Endodermal cell (in vitro differentiated cells): ENCODE results near the gene EMID1. TPM values are rescaled to one million over a fixed set of nuclear protein-coding genes. Genes with fewer than 3 reads are reported as not detected.
A peak's percentile ranks its signal among the peaks of the same experiment; 100 is the strongest.

Source experiments
- DNase-seq: peaks from one replicate; pipeline ENCODE4 v3.0.0-alpha.2; 2017
- H3K27ac ChIP-seq: 2 replicates; pipeline ENCODE4 v1.5.1; 2013; ENCODE audit warnings: mild to moderate bottlenecking, low read depth, low read length, moderate library complexity
- H3K27me3 ChIP-seq: 2 replicates; pipeline ENCODE4 v1.6.1; 2013; ENCODE audit warnings: mild to moderate bottlenecking, low read length, moderate library complexity; ENCODE audit not compliant: insufficient read depth, control insufficient read depth, poor library complexity, severe bottlenecking
- H3K36me3 ChIP-seq: 2 replicates; pipeline ENCODE4 v1.7.0; 2013; ENCODE audit warnings: mild to moderate bottlenecking, low read length, moderate library complexity; ENCODE audit not compliant: control insufficient read depth, insufficient read depth
- H3K4me1 ChIP-seq: one replicate; pipeline ENCODE4 v1.7.0; 2013; ENCODE audit warnings: low read length; ENCODE audit not compliant: control insufficient read depth, insufficient read depth
- H3K4me3 ChIP-seq: 2 replicates; pipeline ENCODE4 v1.5.1; 2013; ENCODE audit warnings: mild to moderate bottlenecking, low read length, moderate library complexity
- H3K9ac ChIP-seq: 2 replicates; pipeline ENCODE4 v1.6.1; 2013; ENCODE audit warnings: mild to moderate bottlenecking, low read length, moderate library complexity; ENCODE audit not compliant: poor library complexity, severe bottlenecking; ENCODE audit errors: extremely low read depth
- H3K9me3 ChIP-seq: 2 replicates; pipeline ENCODE4 v1.6.1; 2013; ENCODE audit warnings: mild to moderate bottlenecking, low read length, moderate library complexity; ENCODE audit not compliant: control insufficient read depth
- H3K27ac Mint-ChIP-seq: 2 replicates; pipeline ENCODE4 v1.8.0; 2020; ENCODE audit warnings: mixed read lengths
- H3K27me3 Mint-ChIP-seq: 2 replicates; pipeline ENCODE4 v1.8.0; 2021; ENCODE audit warnings: mild to moderate bottlenecking, mixed read lengths; ENCODE audit not compliant: insufficient read depth
- H3K36me3 Mint-ChIP-seq: 2 replicates; pipeline ENCODE4 v1.8.0; 2020; ENCODE audit warnings: low read depth, mixed read lengths
- H3K4me1 Mint-ChIP-seq: 2 replicates; pipeline ENCODE4 v1.8.0; 2020; ENCODE audit warnings: mixed read lengths
- H3K4me3 Mint-ChIP-seq: 2 replicates; pipeline ENCODE4 v1.8.0; 2020; ENCODE audit warnings: mild to moderate bottlenecking, moderate library complexity, mixed read lengths
- H3K9me3 Mint-ChIP-seq: 2 replicates; pipeline ENCODE4 v1.8.0; 2020; ENCODE audit warnings: mild to moderate bottlenecking, mixed read lengths
- WGBS, 2 experiments: methylation state at CpG; one replicate each; pipeline versions ENCODE4 v1.1.5 to v1.1.7; 2013; ENCODE audit warnings: missing lambda C conversion rate in 2 of 2, mixed read lengths in 1 of 2; ENCODE audit not compliant: insufficient coverage in 1 of 2, insufficient read length in 1 of 2; 5-methylcytosine and 5-hydroxymethylcytosine counted together
- total RNA-seq, 2 donors: library from RNA; stranded (reverse); fragmentation: NEBNext Ultra II Directional in 1 of 2; extraction: Animal tissue kit (Norgen Biotek cat#: 25700) in 1 of 2; gene quantifications; 2 replicates in 1 of 2; 3 replicates in 1 of 2; pipeline ENCODE4 v1.2.1, GENCODE V29; 2021
- TF ChIP-seq, protein P1 (sequence below): fragments of 200-600 bp; sonication (generic); conservative IDR thresholded peaks from 2 replicates; pipeline ENCODE4 v1.5.0; 2021; ENCODE audit warnings: antibody characterized with exemption, mild to moderate bottlenecking

The EMID1 gene
- total RNA-seq, 2 donors from 2014 or later: 19.8 to 41.8 TPM

GRCh38 chr22:29290061-29290460 is 84.4 kb downstream of the EMID1 start:
- Histone ChIP-seq H3K27me3 (no peaks in the 10 kb centered on the region), H3K9ac (no peak overlapping the region), H3K27ac (no peak overlapping the region), H3K9me3 (no peaks in the 10 kb centered on the region), H3K4me3 (no peak overlapping the region), H3K36me3 (peaks cover 99% of the 10 kb centered on the region), H3K4me1 (no peaks in the 10 kb centered on the region)
- no peaks in the 10 kb centered on the region for H3K27me3 Mint-ChIP-seq
- WGBS, 2 experiments: 94 to 95% methylated on average over 5 of the region's 5 CpGs
- no peak for DNase-seq
- H3K27ac Mint-ChIP-seq: no peak overlapping the region
- peaks cover 92% of the 10 kb centered on the region for H3K36me3 Mint-ChIP-seq
- H3K4me3 Mint-ChIP-seq: no peak overlapping the region
- TF ChIP-seq, protein P1, sequence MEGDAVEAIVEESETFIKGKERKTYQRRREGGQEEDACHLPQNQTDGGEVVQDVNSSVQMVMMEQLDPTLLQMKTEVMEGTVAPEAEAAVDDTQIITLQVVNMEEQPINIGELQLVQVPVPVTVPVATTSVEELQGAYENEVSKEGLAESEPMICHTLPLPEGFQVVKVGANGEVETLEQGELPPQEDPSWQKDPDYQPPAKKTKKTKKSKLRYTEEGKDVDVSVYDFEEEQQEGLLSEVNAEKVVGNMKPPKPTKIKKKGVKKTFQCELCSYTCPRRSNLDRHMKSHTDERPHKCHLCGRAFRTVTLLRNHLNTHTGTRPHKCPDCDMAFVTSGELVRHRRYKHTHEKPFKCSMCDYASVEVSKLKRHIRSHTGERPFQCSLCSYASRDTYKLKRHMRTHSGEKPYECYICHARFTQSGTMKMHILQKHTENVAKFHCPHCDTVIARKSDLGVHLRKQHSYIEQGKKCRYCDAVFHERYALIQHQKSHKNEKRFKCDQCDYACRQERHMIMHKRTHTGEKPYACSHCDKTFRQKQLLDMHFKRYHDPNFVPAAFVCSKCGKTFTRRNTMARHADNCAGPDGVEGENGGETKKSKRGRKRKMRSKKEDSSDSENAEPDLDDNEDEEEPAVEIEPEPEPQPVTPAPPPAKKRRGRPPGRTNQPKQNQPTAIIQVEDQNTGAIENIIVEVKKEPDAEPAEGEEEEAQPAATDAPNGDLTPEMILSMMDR: no peak
- no peaks in the 10 kb centered on the region for H3K9me3 Mint-ChIP-seq
- H3K4me1 Mint-ChIP-seq: no peaks in the 10 kb centered on the region

DNA sequence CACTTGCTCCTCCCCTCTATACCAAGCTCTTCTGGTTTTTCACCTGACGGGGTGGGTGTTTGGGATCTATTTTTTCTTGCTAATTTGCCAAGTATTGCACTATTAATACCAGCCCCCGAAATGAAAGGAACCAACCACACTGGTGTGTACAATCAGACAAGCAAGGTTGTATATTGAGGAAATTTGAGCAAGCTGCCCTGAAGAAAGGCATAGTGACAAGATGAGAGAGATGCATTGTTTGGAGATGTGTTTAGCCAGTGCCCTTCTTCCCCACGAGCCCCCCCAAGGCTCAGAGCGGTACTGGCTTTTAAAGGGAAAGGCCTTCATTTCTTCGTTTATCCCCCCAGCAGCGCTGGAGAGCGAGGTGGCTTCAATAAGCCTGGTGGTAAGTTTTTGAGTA is 85.5 kb downstream of the EMID1 start:
- Mint-ChIP-seq H3K4me1 (no peaks in the 10 kb centered on the region), H3K4me3 (no peak overlapping the region), H3K36me3 (peaks cover 94% of the 10 kb centered on the region), H3K9me3 (no peaks in the 10 kb centered on the region), H3K27ac (no peak overlapping the region), H3K27me3 (no peaks in the 10 kb centered on the region)
- Histone ChIP-seq H3K9ac (no peak overlapping the region), H3K9me3 (no peaks in the 10 kb centered on the region), H3K4me3 (no peak overlapping the region), H3K27me3 (no peaks in the 10 kb centered on the region), H3K4me1 (no peaks in the 10 kb centered on the region), H3K36me3 (peaks cover 99% of the 10 kb centered on the region), H3K27ac (no peak overlapping the region)
- peak; percentile 61 for DNase-seq
- TF ChIP-seq, protein P1: peak; percentile 30
- WGBS, 2 experiments: 91% methylated on average over 5 to 7 of the region's 7 CpGs

DNA sequence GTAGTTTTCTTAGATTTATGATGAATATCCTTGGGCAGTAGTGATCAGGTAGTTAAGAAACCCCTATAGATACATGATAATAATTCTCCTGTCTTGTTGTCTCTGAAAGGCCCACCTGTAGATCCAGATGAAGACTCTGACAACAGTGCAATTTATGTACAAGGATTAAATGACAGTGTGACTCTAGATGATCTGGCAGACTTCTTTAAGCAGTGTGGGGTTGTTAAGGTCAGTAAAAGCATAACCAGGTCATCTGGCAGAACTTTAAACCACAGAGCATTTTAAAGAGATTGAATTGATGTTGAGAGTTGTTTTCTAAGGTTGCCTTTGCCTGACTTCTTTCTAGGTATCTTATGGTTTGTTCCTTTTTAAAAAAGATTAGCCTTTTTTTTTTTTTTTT is 86.7 kb downstream of the EMID1 start:
- TF ChIP-seq, protein P1: no peak
- no peak overlapping the region for H3K4me3 ChIP-seq
- H3K27ac ChIP-seq: no peak overlapping the region
- Mint-ChIP-seq H3K4me1 (no peaks in the 10 kb centered on the region), H3K27ac (peak overlapping the region; percentile 6), H3K36me3 (peaks cover 94% of the 10 kb centered on the region), H3K4me3 (no peak overlapping the region), H3K27me3 (no peaks in the 10 kb centered on the region), H3K9me3 (no peaks in the 10 kb centered on the region)
- H3K36me3 ChIP-seq: peaks cover 99% of the 10 kb centered on the region
- H3K4me1 ChIP-seq: no peaks in the 10 kb centered on the region
- no peaks in the 10 kb centered on the region for H3K9me3 ChIP-seq
- DNase-seq: no peak
- no peak overlapping the region for H3K9ac ChIP-seq
- H3K27me3 ChIP-seq: no peaks in the 10 kb centered on the region
